Measurements from ENCODE around the gene F11R. TPM values are rescaled to one million over a fixed set of nuclear protein-coding genes. Genes with fewer than 3 reads are reported as not detected.

F11R gene
- total and polyA plus RNA-seq, 2 of the 4 experiments (the other 2 are of a cell fraction): 0.79 to 2.2 TPM

DNA sequence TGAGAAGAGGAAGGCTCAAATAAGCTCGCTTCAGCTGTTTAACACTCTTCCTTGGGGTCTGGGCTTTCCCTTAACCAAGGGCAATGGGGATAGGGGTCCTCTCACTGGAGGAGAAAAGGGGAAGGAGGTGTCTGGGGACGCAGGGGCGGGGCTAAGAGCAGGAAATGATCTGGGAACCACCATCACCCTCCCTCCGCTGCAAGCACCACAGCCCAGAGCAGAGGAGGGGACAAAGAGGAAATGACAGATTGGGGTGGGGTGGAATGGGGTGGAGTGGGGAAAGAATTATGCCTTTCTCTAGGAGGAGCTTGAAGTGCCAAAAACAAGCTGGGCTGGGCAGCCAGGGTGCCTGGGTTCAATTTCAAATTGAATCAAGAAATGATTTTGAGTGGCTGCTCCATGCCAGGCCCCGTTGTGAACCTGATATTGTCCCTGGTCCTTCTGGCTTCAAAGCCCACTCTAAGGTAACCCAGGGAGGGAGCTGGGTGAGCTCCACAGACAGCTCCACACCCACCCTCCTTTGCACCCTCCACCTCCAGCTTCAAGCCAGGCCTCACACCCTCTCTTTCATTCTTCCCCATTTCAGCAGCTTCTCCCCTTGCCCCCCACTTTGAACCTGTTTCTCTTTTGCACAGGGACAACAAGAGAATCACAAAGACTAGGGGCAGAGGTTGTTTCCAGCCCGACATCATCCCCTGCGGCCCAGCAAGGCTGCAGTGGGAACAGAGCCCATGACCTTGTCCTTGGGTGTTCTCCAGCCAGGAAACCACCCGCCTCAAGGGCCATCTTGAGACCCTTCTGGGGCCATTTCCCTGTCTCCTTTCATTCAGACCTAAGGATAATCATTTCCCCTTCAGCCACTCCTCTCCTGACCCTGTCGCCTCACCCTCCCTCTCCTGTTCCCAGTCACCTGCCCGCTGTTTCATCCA lies 47.6 kb upstream of the F11R start (continued):
- TF ChIP-seq RCOR1 (IDR thresholded peaks at IDR 0.05; ENCODE audit: insufficient replicate concordance, low read length): no peak

DNA sequence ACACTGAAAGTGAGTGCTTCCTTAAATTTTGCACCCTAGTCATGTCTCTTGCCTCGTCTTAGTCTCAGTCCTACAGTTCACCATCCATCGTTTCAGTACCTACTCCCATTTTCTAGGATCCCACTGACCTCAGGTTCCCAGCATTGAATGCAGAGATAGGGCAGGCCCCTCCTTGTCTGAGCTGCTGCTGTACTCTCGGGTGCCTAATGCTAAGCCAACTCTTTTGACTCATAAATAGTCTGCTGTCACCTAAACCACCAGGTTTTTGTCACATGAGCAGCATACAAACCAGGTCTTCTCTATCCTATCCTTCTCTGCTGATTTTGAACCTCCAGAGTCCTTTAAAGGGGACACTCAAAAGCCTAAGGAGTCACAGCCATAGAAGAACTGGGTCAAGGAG lies 45.7 kb upstream of the F11R start:
- no peak overlapping the region for H2BK15ac ChIP-seq (ENCODE audit: low read depth, low read length)
- ATAC-seq (ENCODE audit: low read depth) (no peak), DNase-seq (no peak)
- no peaks in the 10 kb centered on the region for H3K4me1 ChIP-seq (ENCODE audit: control insufficient read depth, insufficient read depth, low read length)
- no peak overlapping the region for H2AK9ac ChIP-seq (replicated peaks; ENCODE audit: low read depth, low read length, poor library complexity)
- no peak overlapping the region for H3K56ac ChIP-seq (ENCODE audit: extremely low read depth, insufficient read depth, low read length)
- no peak overlapping the region for H2BK120ac ChIP-seq (ENCODE audit: low read depth, low read length)
- H4K8ac ChIP-seq (ENCODE audit: low read depth in 2 of 2, low read length in 2 of 2): no peak overlapping the region
- no peak overlapping the region for H2AK5ac ChIP-seq (ENCODE audit: low read depth, low read length)
- H3K18ac ChIP-seq (ENCODE audit: low read depth, low read length): no peak overlapping the region
- H3K4ac ChIP-seq (ENCODE audit: low read depth, low read length): no peak overlapping the region
- no peak overlapping the region for H3K4me3 ChIP-seq (ENCODE audit: insufficient read depth, low read depth, low read length)
- BruUV-seq (replicated peaks): no TSS peak
- no peak overlapping the region for H3K14ac ChIP-seq (replicated peaks; ENCODE audit: low read depth, low read length)
- H3K36me3 ChIP-seq (ENCODE audit: control insufficient read depth, insufficient read depth, low read length): no peaks in the 10 kb centered on the region
- H3K79me1 ChIP-seq (ENCODE audit: low read depth in 1 of 2, low read length in 2 of 2): no peaks in the 10 kb centered on the region
- no peaks in the 10 kb centered on the region for H4K20me1 ChIP-seq (ENCODE audit: insufficient read depth, low read length)
- no peak overlapping the region for H3K9ac ChIP-seq (ENCODE audit: low read depth, low read length)
- WGBS, 2 experiments (ENCODE audit: extremely low coverage in 2 of 2, insufficient read length in 1 of 2): 60% methylated on average over 1 of the region's 3 CpGs; no CpG with 5 or more reads in 1 of the 2 experiments
- intact Hi-C loops (cut with micrococcal nuclease) (no loop called here), dilution Hi-C loops (cut with HindIII; ENCODE audit: low sequenced_read_pairs, unreplicated experiment) (no loop called here), in situ Hi-C loops (cut with MboI; ENCODE audit: low sequenced_read_pairs) (no loop called here)
- no peaks in the 10 kb centered on the region for H3K9me1 ChIP-seq (ENCODE audit: insufficient read depth, low read length)
- no peak overlapping the region for H2BK20ac ChIP-seq (ENCODE audit: low read depth, low read length)
- H4K91ac ChIP-seq (ENCODE audit: insufficient read depth, low read depth, low read length): no peak overlapping the region
- TF ChIP-seq SMC3 (IDR thresholded peaks at IDR 0.05; ENCODE audit: low read depth, low read length) (no peak), POLR2A (IDR thresholded peaks at IDR 0.05; ENCODE audit: low read depth, low read length) (no peak), BHLHE40 (IDR thresholded peaks at IDR 0.05; ENCODE audit: low read depth, low read length) (no peak), RAD21 (IDR thresholded peaks at IDR 0.05; ENCODE audit: low read length) (no peak), NFE2L2 (IDR thresholded peaks at IDR 0.05; ENCODE audit: low read depth, low read length) (no peak), CHD1 (IDR thresholded peaks at IDR 0.05; ENCODE audit: low read depth, low read length) (no peak), RCOR1 (IDR thresholded peaks at IDR 0.05; ENCODE audit: insufficient replicate concordance, low read length) (no peak), MAZ (IDR thresholded peaks at IDR 0.05; ENCODE audit: borderline replicate concordance, low read depth, low read length) (no peak), MXI1 (IDR thresholded peaks at IDR 0.05; ENCODE audit: borderline replicate concordance, low read depth, low read length) (no peak), MAFK (IDR thresholded peaks at IDR 0.05; ENCODE audit: low read depth, low read length) (no peak)
- TF ChIP-seq, protein P1, sequence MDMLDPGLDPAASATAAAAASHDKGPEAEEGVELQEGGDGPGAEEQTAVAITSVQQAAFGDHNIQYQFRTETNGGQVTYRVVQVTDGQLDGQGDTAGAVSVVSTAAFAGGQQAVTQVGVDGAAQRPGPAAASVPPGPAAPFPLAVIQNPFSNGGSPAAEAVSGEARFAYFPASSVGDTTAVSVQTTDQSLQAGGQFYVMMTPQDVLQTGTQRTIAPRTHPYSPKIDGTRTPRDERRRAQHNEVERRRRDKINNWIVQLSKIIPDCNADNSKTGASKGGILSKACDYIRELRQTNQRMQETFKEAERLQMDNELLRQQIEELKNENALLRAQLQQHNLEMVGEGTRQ (IDR thresholded peaks at IDR 0.05; ENCODE audit: low read depth, low read length): no peak
- TF ChIP-seq, protein P2, sequence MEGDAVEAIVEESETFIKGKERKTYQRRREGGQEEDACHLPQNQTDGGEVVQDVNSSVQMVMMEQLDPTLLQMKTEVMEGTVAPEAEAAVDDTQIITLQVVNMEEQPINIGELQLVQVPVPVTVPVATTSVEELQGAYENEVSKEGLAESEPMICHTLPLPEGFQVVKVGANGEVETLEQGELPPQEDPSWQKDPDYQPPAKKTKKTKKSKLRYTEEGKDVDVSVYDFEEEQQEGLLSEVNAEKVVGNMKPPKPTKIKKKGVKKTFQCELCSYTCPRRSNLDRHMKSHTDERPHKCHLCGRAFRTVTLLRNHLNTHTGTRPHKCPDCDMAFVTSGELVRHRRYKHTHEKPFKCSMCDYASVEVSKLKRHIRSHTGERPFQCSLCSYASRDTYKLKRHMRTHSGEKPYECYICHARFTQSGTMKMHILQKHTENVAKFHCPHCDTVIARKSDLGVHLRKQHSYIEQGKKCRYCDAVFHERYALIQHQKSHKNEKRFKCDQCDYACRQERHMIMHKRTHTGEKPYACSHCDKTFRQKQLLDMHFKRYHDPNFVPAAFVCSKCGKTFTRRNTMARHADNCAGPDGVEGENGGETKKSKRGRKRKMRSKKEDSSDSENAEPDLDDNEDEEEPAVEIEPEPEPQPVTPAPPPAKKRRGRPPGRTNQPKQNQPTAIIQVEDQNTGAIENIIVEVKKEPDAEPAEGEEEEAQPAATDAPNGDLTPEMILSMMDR (conservative IDR thresholded peaks at IDR 0.05; ENCODE audit: low read depth, low read length): no peak
- CTCF ChIA-PET: no interaction called here
- H3K9me3 ChIP-seq (ENCODE audit: control insufficient read depth, insufficient read depth, low read length): no peaks in the 10 kb centered on the region
- H3K23ac ChIP-seq (ENCODE audit: low read depth, low read length): no peak overlapping the region
- peaks cover 4% of the 10 kb centered on the region for H3K27me3 ChIP-seq (ENCODE audit: control insufficient read depth, insufficient read depth, low read length)
- H4K5ac ChIP-seq (ENCODE audit: low read depth, low read length): no peak overlapping the region
- POLR2A ChIA-PET (ENCODE audit: unreplicated experiment): no interaction called here
- H3K4me2 ChIP-seq (ENCODE audit: low read depth, low read length): no peak overlapping the region
- H2BK5ac ChIP-seq (ENCODE audit: low read depth, low read length, poor library complexity, severe bottlenecking): no peak overlapping the region
- H2AFZ ChIP-seq (replicated peaks; ENCODE audit: low read length, poor library complexity): no peak overlapping the region
- H3K27ac ChIP-seq (ENCODE audit: insufficient read depth, low read length): no peak overlapping the region

Data from IMR-90 (cell line).